NCI-H128 (cell line): Measurements from ENCODE around the gene TGFBR1.
"Not testable (repeated sequence)": the region's sequence is repeated elsewhere in the genome, so short reads cannot be mapped to it uniquely, and the experiment has no call there.

ENCODE experiments used
- DNase-seq: peaks from one replicate; lab custom pipeline; 2025; ENCODE audit not compliant: unreplicated experiment; lab: John Stamatoyannopoulos, UW

The TGFBR1 gene

DNA sequence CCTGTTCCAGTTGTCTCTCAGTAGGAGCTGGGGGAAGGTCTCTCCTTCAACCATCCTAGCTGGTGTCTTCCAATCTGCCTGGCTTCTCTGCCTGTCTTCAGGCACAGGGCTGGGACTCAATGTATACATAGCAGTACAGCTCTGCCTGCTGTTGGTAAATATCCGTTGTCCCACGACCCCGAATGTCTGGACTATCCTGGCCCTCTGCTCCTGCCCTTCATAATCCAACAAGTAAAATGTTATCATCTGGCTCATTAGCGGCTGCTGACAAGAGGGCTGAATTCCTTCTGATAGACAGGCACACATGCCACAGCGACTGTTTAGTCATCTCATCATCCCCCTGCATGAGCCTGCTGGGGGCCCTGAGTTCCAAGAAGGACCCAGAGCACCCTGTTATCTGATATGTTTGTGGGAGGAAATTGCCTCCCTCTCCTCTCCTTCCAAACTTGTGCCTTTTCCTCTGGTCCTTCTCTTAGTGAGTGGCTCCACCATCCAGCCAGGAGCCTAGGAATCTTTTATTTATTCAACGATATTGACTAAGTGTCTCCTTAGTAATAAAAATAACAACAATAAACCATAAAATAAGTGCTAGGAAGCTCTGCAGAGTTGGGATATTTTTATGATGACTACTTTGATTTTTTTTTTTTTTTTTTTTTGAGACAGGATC is 29.5 kb upstream of the TGFBR1 start:
- no peak for DNase-seq

DNA sequence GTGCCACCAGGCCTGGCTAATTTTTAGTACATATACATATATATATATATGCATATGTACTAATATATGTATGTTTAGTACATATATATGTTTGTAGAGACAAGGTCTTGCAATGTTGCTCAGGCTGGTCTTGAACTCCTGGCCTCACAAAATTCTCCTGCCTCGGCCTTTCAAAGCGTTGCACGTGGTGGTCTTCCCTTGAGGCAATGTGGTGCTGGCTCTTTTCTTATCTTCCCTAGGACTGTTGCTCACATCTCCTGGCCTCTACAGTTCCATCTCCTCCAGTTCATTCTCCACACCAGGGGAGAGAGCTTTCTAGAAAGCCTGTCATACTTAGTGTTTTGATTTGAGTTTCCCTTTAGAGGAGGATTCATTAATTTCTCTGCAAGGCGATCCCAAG is 28.9 kb upstream of the TGFBR1 start:
- DNase-seq = no peak

DNA sequence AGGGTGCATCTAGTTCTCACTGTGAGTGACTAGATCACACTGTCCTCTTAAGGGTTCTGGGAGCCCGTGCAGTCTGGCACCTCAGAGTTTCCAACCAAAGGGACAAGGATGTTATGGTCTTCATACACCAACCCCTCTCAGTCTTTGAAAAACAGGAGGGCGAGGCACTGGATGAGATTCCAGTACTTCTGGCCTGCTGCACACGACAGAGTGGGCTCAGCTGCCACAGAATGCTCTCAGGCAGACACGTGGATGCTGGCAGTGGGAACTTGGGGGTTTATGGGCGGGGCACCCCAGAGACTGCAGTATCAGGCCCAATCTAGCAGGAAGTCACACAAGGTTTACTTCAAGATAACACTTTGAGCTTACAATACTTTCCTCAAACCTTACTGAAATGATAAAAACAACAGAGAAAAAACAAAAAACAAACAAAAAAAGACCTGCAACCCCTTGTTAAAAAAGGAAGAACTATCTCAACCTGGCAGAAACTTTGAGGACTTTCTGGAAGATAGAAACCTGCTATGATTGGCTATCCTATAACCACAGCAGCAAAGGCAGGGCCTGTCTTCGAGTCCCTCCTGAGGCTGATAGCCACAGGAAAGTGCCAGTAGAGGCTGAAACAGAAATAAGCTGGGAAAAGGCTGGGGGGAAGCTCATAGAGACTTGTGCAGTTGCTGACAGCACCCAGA is 28.3 kb upstream of the TGFBR1 start:
- DNase-seq = no peak

DNA sequence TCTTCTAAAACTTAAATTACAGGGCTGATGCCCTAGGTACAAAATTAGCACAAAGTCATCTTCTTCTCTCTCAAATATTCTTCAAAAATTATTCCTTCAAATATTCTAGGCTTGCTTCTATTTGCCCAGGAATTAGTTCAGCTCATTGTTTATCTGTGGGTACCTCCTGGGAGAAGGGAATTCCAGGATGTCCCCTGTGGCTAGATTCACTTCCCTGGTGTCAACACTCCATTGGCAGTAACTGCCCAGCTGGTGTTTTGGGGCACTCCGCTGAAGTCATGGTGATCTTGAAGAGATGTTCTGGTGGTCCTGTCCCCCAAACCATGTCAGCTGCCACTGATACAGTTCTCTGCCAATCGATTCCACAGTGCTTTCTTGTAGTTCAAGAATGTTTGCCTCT is 26.2 kb upstream of the TGFBR1 start:
- DNase-seq = no peak

DNA sequence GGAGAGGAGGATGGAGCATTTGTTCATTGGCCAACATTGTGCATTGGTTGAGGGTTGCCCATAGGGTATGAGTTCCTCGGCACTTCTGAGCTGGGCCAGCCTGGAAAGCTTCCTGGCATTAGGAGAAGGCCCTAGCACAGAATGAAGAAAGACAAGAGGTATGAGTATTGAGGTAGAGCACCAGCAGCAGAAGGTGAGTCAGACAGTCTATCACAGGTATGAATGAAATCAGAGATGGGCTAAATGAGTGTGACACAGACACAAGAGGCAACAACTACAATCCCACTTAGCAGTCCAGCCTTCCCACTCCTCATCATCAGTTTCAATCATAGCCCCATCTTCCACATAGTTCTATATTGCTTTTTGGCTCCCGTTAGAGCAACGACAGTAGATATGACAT is 25.4 kb upstream of the TGFBR1 start:
- DNase-seq = no peak

DNA sequence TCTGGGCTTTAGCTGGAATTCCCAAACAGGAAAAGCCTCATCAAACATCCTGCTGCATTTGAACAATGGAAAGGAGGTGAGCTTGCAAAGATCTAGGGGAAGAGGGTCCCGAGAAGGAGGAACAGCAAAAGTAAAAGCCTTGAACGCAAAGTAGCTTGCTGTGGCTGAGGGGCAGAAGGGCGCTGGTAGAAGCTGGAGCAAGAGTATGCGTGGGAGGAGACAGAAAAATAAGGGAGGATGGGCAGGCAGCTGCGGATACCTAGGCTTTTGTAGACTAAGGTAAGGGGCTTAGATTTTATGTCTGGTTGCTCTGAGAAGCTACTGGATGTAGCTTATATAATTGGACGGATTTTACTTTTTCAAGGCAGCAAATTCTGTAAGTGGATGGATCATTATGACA is 21.9 kb upstream of the TGFBR1 start:
- DNase-seq = no peak

DNA sequence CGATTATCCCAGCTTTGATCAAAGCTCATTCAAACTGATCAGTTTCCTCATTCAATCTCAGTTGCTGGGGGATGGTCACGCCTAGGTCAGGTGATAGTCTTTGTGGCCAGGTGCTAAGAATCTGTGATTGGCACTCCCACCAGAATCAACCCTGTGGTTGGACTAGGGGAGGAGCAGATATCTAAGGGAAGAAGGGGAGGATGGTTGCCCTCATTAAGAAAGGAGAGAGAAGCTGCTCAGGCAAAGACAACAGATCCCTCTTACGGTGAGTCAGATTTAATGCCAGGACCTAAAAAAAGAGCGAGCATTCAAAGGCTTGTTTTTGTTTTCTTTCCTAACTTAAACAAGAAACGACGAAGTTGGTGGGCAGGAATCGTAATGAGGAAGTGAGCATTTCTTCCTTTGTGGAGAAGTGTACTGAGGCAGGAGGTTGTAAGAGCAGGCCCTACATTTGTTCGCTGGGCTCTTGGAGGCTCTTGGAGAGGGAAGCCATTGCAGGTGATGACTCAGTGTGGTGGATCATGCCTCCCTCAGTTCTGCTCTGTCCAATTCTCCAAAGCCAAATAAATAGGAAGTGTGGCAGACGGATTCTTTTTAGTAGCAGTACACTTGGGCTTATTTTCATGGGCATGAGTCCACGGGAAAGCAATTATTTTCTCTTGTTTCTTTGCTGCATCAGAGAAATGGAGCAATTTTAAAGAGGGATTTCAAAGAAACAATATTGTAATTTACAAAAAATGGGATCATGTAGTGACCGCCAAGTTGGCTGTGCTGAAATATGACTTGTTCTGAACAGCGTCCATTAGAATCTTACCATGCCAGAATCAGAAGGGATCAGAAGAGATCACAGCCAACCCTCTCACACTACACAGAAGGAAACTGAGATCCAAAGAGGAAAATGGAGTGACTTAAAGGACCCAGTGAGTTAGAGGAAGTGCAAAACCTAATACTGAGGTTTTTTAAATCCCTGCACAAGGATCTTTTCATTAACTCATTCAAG is 18.7 kb upstream of the TGFBR1 start:
- DNase-seq = no peak

DNA sequence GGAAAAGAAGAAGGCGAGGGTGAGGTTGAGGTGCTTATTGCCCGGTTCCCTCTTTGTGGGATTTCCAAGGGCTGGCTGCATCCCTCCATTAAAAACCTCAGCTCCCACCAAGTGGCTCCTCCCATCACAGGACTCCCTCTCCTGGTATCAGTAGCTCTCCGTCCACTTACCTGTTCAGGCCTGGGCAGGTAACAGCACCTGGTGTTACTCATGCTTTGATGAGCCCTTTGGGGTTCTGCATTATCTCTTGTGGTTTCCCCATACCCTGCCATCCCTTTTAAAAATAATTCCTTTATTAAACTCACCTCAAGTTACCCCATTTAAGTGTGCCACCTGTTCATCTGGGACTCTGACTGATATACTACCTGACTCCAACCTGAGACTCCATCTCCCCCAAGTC is 17.5 kb upstream of the TGFBR1 start:
- no peak for DNase-seq

DNA sequence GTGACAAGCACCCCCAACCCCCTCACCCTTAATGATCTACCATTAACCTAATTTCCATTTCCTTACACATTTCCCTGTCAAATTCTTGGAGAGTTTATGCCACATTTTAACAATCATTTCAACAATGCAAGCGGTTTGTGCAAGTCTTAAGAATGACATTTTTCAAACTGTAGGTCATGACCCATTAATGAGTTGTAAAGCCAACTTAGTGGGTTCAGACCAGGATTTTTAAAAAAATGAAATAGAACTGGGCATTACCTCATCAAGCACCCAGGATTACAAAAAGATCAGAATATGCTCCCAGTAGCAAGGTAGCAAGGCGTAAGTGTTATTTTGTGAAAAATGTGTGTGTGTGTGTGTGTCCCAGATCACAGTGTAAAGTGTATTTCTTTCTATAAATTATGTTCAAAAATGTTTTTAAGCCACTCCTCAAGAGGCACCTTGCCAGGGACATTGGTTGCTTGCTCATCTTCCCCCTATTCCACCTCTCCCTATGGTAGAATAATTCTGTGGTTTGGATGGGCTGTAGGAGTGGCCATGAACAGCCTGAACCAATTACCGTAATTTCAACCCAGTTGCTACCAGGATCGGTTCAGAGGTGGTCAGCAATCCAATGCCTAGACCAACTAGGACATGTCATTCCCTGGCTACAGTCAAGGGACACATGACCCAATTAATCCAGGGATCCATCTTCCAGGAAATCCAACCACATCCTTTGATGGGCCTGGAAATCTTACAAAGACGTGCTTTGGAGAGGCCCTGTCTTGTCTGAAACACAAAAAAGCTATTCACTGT is 14.4 kb upstream of the TGFBR1 start:
- DNase-seq = no peak

DNA sequence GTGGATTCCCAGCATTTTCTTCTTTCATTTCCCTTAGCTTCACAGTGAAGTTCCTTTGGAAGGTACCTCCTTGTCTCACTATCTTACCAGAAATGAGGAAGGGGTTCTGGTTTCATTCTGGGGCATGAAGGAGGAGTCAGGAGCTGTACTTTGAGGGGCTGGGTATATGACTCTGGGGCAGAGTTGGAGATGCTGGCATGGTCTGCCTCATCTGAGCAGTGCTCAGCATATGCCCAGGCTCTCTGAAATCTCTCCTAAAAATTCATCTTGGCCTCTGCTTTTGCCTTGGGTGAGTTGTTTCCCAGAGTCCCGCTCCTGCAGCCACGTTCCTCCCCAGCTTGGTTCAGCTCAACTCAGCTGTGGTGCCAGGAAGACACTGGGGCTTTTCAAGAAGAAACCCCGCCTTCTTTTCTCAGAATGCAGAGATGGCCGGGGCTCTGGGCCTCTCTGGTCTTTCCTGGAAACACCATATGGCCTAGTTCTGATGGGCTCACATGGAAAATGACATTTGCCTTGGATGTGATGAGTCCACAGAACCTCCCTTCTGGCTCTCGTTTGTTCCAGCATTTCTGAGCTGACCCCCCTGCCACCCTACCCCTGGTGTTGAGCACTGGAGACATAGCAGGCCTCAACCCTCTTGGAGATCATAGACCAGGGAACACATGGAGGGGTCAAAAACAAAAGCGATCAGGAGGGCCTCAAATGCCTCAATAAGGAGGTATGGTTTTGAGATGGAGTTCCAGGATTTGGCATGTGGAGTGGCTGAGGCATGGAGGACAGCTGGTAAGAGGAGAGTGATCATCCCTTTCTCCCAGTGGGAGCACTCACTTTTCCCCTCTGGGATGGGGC is 12.0 kb upstream of the TGFBR1 start:
- DNase-seq = no peak

DNA sequence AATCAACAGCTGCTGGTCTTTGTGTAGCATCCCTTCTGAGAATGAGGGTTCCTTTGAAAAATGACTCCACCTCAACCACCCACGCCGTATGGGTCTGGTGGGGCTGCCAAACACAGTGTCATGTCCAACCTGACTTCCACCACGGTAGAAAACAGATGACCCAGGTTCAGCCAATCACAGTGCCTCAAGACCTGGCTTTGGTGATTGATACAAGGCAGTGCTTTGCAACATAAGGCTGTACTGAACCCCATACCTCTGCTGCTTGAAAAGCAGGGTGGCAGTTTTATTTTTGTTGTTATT is 11.5 kb upstream of the TGFBR1 start:
- no peak for DNase-seq

DNA sequence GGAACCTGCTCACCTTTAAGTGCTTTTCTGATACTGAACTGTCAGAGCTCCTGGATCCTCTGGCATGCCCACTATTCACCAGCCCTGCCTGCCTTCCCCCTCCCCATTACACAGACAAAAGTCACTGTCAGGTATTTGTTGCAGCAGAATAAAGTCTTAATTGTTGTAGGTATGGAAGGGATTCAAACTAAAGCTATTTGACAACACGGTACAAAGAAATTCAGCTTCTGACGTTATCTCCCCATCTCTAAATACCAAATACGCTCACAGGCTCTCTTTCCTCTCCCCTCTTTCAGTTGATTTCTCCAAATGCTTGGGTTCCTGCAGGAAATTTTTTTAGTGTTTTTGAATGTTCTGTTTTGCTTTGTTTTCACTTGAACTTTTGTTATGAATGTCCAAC is 9.3 kb upstream of the TGFBR1 start:
- DNase-seq = no peak

DNA sequence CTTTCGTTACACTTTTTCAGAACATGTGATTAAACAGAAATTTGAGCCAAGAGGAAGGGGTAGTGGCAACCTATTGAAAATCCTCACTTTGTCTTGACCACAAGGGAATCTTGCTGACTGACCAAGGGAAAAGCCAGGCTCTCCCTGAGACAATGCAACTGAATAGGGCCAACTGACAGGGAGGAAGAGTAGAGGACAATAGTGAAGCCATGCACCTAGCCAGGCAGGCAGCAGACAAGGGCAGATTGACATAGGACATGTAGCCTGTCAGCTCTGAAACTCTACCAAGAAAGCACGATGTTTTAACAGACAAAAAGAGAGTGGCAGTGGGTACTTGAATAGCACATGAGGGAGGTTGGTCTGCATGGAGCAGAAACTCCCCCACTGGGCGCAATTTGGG is 8.5 kb upstream of the TGFBR1 start:
- no peak for DNase-seq

DNA sequence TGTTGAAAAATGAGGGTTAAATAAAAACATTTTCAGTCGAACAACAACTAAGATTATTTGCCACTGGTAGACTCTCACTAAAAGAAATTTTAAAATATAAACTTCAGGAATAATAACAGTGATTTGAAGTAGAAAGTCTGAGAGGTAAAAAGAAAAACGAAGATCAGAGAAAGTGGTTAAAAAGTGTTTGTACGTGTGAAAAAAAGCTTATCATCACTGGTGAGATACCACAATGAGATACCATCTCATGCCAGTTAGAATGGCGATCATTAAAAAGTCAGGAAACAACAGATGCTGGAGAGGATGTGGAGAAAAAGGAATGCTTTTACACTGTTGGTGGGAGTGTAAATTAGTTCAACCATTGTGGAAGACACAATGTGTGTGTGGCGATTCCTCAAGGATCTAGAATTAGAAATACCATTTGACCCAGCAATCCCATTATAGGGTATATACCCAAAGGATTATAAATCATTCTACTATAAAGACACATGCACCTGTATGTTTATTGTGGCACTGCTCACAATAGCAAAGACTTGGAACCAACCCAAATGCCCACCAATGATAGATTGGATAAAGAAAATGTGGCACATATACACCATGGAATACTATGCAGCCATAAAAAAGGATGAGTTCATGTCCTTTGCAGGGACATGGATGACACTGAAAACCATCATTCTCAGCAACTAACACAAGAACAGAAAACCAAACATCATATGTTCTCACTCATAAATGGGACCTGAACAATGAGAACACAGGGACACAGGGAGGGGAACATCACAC is 4.9 kb upstream of the TGFBR1 start:
- not testable (repeated sequence) for DNase-seq

DNA sequence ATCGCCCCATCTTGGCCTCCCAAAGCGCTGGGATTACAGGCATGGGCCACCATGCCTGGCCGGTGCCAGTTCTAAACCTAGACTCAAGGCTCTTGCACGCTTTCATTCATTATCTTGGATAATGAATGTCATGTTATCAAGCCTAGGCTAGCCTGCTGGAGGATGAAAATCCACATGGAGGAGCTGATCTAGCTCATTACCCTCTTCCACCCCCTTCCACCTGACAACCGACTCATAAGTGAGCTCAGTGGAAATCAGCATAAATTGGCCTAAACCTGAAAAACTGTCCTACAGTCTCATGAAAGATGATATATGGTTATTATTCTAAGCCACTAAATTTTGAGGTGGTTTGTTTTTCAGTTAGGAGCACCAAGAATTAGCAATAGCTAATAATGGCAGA is 3.6 kb upstream of the TGFBR1 start:
- DNase-seq = no peak

DNA sequence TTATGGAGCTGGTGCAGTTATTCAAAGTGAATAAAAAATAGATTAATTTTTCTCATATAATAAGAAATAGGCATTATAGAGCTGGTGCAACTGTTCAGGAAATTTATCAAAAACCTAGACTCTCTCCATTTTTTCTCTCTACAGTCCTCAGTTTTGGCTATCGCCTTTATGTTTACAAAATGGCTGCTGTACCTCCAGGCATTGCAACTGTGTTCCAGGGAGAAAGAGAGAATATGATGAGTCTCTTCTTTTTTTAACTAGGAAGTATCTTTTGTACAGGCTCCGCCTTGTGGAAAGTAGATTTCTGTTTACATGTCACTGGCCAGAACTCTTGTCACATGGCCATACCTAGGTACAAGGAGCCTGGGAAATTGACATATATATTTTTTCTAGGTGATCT is 3.1 kb upstream of the TGFBR1 start:
- DNase-seq = no peak

DNA sequence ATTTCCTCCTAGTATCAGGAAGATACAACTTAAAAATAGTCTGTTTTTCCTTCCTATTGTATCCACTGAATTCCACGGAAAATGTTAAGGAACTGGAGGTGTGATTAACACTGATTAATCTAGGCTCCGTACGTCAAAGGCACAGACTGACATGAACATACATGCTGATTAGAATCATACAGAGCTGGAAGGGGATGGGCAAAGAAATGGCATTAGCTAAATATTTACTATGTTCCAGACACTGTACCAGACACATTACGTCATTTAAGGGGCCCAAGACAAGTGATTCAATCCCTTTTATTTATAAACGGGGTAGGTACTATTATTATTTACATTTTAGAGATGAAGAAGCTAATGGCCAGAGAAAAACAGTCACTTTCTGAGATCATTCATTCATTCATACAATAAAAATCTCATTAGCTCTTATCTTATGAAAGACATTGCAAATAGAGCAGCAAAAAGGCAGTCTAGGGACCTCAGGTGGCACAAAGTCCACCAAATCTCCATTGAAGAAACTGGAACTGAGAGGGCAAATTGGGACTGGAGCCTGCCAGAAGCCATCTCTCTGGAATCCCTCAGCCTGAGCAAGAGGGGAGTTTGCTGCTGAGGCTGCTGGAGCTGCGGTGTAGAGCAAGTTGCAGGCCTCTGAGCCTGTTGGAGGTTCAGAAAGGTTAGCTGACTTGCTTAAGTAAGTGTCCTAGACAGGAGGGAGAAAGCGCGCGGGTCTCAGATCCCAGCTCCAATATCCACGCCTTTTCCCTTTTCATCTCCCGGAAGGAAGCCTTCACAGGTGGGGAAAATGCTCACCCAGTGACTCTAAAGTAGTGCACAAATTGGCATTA is 1.6 kb upstream of the TGFBR1 start:
- DNase-seq = no peak

DNA sequence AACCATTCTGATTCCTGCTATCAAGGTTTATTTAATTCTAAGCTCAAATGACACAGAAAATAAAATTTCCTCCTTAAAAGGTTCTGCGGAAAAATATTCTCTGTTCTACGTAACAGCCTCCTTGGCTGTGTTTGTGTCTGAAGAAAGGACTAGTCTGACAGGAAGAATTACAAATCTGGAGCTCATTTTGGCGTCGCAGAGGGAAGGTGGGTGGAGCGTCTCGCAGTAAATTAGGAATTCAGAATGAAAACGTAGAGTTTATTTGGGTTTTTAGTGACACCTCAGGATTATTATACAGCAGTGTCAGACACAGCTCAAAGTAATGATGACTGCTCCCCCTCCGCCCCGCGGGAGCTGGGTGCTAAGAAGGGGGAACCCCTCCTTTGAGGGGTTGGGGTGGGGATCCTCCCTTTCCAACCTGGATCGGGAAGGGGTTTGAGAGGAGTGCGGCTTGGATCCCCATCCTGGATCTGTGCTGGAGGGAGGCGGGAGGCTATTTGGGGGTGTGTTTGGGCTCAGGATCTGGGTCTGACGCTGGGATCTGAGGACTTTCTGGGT is 933 bp upstream of the TGFBR1 start:
- no peak for DNase-seq
